DND-41 (cell line): Measurements from ENCODE around the gene AUTS2.

Experiments used
- CTCF ChIP-seq: IDR thresholded peaks from 2 replicates; pipeline ENCODE4 v1.5.1; 2012; ENCODE audit warnings: borderline replicate concordance, low read length, moderate library complexity, mild to moderate bottlenecking; ENCODE audit not compliant: poor library complexity, severe bottlenecking; ENCODE audit errors: extremely low read depth
- EZH2 ChIP-seq: IDR thresholded peaks from 3 replicates; pipeline ENCODE4 v1.6.1; 2012; ENCODE audit warnings: borderline replicate concordance, low read depth, mild to moderate bottlenecking, moderate library complexity, low read length, inconsistent platforms; ENCODE audit not compliant: severe bottlenecking

- TF ChIP-seq CTCF (no peak), EZH2 (no peak)
Observed at GRCh38 chr7:69608049-69608448, 9.8 kb downstream of the AUTS2 start.
